ENCODE results near the gene CSK.

The CSK gene

DNA sequence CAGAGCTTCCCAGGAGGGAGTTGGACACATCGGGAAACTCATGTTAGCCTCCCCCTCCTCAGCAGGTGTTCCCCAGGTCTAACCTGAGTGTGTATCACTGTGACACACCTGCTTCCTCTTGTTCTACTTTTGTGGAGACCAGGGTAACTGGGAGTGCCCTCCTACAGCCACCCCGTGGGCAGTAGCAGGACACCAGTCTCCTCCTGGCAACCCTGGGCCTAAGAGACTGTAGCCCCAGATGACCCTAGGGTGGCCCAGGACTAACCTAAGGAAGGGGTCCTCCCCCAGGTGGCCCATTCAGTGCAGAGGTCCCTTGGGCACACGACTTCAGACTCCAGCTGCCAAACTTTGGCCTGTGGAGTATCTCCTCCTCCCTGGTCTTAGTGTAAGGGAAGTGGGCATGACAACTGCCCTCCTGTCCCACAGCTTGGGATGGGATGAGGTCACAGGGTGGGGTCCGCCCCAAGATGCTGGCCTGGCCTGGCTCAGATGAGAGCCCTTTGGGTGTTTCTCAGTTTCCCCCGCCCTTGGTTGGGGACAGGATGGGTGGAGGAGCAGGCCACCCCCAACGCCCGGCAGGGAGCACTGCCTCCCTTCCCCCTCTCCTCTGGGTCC lies 4.8 kb downstream of the CSK start:
- no peak for DNase-seq

DNA sequence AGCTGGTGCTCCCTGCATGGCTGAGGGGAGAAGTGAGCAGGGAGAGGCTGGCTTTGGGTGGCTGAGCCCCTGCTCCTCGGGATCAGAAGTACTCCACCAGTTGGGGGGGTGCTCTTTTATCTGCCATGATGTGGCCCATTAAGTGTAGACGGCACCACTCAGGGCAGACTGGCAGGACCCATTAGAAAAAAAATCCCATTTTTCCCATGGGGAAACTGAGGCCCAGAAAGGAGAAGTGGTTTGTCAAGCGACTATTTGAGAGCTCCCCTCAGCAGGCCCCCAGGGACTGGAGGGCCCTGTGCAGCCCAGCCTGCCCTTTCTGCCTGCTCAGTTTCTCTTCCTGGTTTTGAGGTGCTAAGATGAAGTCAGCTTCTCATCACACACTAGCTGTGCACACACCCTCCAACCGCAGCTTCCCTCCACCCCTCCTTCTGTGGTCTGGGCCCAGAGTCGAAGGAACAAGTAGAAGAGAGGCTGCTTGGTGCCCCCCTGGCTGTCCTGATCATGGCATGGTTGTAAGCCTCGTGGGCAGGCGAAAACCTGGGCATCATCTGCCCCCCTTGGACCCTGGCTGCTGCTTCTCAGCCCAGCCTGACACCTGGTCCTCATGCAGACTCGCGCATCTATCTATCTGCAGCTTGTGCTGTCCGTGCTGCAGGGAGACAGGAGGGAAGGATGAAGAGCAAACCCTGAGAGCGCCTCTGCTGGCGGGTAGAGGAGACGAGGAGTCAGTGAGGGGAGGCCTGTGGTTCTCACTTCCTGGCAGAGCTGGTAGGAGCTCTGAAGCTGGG lies 5.6 kb downstream of the CSK start:
- peak in 32 of 56 donors; percentile 24 to 67 (median 46) for DNase-seq

DNA sequence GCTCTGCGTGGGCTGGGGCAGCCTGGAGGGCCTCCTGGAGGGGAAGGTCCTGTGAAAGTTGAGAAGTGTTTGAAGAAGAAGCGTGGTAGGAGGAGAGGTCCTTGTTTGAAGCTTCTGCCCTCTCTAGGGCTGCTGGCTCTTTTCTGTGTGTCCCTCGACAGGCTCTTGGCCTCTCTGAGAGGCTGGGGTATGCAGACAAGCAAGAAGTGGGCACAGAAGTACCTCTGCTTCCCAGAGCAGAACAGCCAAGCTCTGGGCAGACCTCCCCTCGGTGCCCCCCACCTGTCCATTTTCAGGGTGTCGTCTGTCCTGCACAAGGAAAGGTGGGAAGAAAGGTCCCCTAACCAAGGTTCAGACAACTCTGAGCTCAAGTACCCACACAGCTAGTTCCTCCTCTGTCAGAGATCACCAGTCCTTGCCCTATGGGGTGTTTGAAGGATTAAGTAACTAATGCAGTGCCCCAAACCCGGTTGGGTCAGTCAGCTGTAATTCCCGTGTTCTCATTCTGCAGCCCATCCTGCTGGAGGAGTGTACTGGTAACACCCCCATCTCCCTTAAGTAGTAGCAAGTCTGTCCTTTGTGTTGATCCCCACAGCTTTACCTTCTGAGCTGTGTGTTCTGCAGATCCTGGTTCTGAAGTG lies 6.3 kb downstream of the CSK start:
- no peak for DNase-seq

DNA sequence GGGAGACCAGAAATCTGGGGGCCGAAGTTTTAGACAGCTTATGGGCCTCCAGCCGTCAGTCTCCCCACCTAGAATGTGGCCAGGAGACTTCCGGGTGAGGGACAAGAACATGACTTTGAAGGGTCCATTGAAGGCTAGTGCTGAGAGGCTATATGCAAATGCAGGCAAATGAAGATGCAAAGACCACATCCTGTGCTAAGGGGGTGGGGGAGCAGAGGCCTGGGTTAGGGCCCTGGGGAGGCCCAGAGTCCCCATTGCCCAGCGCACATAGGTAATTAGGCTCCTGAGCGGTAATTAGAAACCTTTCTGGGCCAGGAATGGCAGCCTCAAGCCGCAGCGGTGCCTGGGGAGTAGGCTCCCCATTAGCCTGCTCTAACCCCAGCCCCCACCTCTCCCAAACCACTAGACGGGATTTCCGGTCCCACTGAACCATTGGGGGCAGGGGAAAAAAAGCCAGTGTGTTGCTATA lies 6.8 kb downstream of the CSK start:
- no peak for DNase-seq

DNA sequence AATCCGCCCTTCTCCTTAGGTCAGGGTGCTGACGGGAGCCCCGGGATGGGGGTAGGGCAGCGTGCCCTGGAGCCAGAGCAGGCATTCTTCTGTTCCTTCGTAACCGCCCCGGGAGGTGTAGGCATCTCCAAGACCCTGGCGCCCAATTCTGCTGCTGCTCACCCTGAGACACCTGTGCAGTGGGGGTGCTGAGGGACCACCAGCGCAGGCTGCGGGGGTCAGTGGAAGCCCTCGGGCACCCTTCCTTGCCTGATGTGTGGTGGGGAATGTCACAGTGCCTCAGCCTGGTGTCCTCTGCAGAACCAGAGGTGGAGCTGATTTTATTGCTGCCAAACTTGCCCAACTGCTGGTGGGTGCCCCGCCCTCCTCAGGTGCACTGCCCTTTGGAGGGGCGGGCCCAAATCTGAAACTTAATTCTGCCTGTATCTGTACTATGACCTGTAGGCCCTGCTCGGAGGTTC lies 7.3 kb downstream of the CSK start:
- no peak for DNase-seq

DNA sequence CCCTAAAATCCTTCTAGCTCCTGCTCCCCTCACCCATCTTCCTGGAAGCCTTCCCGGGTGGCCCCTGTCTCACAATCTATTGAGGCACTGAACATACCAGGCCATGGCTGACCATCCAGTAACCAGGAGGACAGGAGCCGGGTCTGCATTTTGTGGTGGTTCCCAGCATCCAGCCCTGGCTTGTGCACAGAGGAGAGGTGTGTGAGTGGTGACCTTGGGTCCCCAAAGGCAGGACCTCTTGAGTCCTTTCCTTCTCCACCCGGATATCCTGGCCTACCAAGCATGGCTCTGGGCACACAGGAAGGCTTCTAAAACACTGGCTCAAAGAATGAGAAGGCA lies 7.8 kb downstream of the CSK start:
- DNase-seq = no peak

DNA sequence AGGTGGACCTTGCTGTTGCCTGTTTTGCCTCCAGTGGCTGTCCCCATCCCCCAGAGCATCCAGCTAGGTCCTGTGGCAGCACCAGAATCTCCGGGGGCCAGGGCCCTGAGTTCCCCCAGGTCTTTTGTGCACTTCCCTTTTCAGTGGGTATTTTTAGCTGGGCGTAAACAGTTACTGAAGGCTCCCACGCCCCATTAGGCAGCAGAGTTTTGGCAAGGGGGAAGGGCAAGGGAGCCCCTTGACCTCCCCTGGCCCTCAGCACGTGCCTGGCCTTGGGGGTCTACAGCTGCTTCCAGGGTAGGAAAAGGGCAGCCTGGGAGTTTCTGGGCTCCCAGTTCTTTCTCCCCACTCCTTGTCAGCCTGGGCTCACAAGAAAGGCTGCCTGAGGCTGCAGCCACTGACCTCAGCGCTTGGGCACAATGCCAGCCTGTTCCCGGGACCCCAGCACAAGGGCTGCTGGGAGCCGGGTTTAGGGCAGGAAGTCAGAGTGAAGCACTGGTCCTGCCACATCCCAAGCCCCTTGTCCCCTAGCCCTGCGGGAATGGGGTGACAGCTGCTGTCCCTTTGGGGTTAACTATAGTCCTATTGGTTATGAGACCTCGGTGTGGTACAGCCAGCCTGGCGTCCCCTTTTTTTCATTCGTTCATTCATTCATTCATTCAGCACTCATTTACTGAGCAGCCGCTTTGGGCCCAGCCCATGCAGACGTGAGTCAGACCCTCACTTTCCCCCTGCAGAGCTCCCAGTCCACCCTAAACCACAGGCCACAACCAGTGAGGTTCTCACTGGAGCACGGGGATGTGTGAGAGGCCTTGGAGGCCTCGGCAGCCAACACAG lies 8.4 kb downstream of the CSK start:
- DNase-seq = peak in 49 of 56 donors; percentile 5 to 85 (median 62)

DNA sequence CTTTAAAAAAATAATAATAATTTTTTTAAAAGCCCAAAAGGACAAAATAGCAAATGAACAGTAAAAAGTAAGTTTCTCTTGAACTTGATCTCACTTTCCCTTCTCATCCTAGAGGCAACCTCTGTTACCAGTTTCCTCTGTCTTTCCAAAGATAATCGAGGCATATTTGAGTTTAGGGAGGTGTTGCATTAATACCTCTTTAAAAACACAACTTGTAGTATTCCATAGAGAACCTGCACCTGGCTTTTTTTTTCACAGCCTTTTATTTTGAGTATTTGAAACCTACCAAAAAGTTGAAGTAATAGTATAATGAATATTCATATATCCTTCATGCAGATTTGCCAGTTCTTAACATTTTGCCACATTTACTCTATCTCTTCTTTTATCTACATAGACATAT lies 9.1 kb downstream of the CSK start:
- DNase-seq = no peak

DNA sequence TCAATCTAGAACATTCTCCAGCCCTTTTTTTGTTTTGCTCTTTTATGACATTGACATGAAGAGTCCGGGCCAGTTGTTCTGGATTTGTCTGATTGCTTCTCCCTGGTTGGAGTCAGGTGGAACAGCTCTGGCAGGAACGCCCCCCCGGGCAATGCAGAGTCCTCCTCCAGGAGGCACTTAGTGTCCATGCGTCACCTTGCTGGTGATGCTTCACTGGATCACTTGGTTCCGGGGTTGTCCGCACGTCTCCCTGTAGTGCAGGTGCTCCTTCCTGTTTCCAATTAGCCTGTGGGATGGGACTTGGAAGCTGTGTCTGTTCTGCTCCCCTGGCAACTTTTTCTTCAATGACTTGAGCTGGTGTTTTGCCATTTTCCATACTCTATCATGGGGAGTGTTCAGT lies 9.8 kb downstream of the CSK start:
- no peak for DNase-seq

DNA sequence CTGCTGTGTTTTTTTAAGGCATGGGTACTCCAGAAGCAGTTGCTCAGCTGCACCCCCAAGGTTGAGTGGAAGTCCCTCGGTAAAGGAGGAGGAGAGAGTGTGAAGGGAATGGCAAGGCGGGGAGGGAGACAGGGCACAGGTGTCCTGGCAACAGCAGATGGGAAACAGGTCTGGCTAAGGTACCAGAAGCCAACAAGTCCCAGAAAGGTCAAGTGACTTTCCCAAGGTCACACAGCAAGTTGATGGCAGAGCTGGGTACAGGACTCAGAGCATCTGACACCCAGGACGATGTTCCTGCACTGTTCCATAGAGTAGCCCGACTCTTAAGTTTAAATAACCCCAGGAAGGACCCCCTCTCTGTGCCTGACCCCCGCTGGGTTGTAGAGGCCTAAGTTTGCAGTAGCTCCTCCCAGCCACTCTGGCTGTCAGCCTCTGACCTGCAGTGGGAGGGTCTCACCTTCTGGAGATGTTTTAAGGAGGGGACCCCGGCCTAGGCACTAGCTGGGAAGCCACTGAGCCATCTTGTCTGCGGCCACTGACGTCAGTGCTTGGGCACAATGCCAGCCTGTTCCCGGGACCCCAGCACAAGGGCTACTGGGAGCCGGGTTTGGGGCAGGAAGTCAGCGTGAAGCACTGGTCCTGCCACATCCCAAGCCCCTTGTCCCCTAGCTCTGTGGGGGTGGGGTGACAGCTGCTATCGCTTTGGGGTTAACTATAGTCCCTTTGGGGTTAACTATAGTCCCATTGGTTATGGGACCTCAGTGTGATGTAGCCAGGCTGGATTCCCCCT lies 10.5 kb downstream of the CSK start:
- DNase-seq = peak in 1 of 56 donors; percentile 26

DNA sequence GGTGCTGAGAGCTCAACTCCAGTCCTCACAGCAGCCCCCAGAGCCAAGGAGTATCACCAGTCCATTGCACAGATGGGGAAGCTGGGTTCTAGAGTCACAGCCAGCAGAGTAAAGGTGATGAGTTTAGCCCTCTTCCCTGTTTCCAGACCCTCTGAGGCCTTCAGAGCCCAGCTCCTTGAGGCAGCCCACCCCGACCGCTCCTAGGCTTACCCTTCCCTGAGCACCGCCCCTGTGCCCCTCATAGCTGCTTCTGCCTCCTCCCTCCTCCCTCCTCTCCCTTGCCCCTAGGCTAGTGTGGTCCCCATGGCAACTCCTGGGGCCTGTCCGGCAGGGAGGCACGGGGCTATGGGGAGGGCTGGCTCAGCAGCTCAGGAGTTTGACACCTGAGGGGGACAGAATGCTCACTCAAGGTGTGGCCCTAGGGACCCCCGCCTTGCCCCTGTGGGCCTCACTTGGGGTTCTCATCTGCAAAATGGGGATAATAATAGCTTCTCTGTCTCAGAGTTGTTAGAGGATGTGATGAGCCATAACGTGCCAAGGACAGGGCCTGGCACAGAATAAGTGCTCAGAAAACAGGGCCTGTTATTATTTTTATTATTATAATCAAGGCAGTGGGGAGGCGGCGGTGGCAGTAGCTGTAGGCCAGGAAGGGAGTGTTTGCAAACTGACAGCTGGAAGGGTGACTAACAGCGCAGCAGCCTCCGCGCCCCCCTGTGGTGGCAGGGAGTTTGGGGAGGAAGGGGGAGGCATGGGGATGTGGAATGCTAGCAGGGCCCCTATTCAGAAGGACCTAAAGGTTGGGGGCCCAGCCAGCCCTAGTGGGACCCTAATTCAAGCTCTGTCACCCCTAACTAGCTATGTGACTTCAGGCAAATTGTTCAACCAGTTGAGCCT lies 11.5 kb downstream of the CSK start:
- peak in 1 of 56 donors; percentile 36 for DNase-seq

DNA sequence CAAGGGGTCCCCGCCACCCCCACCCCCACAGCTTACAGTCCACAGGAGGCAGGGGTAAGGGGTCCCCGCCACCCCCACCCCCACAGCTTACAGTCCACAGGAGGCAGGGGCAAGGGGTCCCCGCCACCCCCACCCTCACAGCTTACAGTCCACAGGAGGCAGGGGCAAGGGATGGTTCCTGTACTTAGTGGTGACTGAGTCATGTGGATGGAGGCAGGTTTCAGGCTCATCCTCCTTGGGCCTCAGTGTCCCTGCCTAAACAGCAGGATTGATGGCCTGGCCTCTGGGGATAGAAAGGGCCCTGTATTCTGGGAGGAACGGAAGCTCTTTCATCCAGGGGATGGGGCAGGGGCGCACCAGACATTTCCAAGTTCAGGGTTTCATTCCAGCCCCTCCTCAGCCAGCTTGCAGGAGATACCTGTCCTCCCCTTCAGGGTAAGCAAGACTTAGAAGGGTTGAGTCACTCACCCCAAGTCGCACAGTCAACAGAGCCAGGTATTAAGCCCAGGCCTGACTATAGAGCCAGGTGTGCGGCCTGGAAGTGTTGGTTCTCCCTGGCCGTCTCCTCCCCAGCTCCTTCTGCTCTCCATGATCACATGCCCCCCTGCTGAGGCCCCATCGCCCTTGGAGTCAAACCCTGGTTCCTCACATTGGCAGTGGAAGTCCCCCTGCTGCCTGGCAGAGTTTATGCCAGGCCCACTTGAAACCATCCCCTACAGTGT lies 12.5 kb downstream of the CSK start:
- no peak for DNase-seq

DNA sequence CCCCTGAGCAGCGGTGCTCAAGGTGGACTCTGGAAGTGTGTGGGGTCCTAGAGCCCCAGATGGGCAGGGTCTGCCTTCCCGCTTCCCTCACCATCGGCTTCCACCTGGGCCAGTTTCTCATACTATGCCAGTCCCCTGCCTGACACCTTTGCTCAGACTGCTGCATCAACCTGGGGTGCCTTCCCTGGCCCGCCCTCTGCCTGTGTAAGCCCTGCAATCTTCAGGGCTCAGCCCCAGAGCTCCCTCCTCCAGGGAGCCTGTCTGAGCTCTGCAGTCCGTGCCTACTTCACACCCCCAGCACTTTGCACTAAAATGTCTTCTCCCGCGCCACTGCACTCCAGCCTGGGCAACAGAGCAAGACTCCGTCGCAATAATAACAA lies 13.1 kb downstream of the CSK start:
- DNase-seq = no peak

DNA sequence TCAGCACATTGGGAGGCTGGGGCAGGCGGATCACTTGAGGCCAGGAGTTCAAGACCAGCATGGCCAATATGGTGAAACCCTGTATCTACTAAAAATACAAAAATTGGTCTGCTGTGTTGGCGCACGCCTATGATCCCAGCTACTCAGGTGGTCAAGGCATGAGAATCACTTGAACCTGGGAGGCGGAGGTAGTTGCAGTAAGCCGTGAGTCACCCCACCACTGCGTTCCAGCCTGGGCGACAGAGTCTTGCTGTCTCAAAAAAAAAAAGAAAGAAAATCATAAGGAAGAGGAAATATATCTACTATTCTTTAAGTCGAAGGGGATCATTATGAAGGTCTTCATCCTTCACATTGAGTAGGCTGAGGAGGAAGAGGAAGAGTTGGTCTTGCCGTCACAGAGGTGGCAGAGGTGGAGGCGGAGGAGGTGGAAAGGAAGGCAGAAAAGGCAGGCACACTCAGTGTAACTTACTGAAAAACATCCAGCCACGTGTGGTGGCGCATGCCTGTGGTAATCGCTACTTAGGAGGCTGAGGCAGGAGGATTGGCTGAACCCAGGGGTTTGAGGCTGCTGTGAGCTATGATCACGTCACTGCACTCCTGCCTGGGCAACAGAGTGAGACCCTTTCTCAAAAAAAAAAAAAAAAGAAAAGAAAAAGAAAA lies 14.2 kb downstream of the CSK start:
- DNase-seq = no peak

DNA sequence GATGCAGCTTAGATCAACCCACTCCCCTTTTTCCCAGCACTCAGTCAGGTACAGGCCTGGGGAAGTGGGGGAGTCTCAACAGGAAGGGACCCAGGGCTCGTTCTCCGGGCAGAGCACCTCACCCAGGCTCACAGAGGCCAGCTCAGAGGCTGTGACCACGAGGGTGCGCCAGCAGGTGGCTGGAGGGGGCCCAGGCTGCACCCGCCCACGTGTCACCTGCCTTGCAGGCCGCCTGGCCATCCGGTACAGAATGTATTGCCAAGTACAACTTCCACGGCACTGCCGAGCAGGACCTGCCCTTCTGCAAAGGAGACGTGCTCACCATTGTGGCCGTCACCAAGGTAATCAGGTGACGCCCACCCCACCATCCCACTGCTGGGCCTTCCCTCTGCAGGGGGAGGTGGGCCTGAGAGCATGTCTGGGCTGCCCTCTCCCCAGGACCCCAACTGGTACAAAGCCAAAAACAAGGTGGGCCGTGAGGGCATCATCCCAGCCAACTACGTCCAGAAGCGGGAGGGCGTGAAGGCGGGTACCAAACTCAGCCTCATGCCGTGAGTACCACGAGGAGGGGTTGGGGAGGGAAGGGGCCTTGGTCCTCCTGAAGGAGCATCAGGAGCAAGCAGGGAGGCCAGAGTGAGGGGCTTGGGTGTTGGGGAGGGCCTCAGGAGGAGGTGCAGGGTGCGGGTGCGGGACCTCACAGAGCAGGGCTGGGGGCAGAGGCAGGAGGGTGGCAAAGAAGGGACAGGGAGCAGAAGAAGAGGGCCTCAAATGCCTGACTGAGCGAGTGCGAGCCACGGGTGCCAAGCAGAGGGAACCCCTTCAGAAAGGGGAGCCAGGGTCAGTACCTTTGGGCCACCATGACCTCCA lies 16.7 kb downstream of the CSK start:
- no peak for DNase-seq

DNA sequence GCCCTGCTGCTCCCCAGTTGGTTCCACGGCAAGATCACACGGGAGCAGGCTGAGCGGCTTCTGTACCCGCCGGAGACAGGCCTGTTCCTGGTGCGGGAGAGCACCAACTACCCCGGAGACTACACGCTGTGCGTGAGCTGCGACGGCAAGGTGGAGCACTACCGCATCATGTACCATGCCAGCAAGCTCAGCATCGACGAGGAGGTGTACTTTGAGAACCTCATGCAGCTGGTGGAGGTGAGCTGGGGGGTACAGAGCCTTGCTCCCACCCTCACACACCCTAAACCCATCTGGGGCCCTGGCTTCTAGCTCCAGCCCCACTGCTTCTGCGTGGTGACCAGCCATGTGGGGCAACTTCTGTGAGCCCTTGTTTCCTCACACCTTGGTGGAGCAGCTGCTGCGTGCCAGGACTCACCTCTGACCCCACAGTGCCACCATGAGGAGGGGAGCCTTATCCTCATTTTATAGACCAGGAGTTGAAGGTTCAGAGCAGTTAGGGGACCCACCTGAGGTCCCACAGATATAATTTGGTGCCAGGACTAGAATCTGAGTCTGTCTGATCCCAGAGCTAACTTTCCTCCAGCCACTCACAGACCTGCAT lies 17.5 kb downstream of the CSK start:
- no peak for DNase-seq
